Rectal smooth muscle tissue (tissue), 1 donor: ENCODE data around the gene EPB41L2.
"Not testable (repeated sequence)": the region's sequence is repeated elsewhere in the genome, so short reads cannot be mapped to it uniquely, and the experiment has no call there.

Source experiments
- H3K27ac ChIP-seq: one replicate; pipeline ENCODE4 v1.7.0; 2013; ENCODE audit warnings: low read depth, low read length, inconsistent platforms
- H3K27me3 ChIP-seq: one replicate; pipeline ENCODE4 v1.7.0; 2013; ENCODE audit warnings: low read length; ENCODE audit not compliant: control insufficient read depth, insufficient read depth
- H3K36me3 ChIP-seq: one replicate; pipeline ENCODE4 v1.7.0; 2013; ENCODE audit warnings: low read length; ENCODE audit not compliant: control insufficient read depth, insufficient read depth
- H3K4me1 ChIP-seq: one replicate; pipeline ENCODE4 v1.7.0; 2013; ENCODE audit warnings: low read length; ENCODE audit not compliant: control insufficient read depth, insufficient read depth
- H3K4me3 ChIP-seq: one replicate; pipeline ENCODE4 v1.7.0; 2013; ENCODE audit warnings: low read length
- H3K9ac ChIP-seq: one replicate; pipeline ENCODE4 v1.7.0; 2013; ENCODE audit warnings: low read length

The EPB41L2 gene

DNA sequence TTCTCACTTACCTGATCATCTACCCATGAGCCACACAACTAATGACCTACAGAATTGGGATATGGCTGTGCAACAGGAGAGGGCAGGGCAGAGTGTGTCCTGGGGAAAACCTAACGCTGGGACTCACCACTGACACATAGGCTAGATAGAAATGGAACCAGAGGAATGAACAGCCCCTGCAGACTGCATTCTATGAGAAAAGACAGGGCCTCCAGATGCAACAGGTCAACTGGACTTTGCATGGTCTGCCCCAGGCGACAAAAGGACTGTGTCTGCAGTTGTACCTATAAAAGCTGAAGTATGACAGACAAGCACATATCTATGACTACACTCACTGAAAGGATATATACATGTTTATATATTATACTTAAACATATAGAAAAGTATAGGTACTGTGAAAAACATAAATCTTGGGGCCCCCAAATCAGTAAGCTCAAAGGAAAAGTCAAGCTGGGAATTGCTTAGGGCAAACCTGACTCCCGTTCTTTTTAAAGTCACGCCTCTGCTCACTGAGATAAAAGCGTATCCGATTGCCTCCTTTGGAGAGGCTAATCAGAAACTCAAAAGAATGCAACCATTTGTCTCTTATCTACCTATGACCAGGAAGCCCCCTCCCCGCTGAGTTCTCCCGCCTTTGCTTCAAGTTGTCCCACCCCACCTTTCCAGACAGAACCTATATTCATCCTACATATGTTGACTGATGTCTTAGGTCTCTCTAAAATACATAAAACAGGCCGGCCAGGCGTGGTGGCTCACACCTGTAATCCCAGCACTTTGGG lies 68.5 kb downstream of the EPB41L2 start:
- H3K9ac ChIP-seq = no peak overlapping the region
- no peaks in the 10 kb centered on the region for H3K36me3 ChIP-seq
- no peaks in the 10 kb centered on the region for H3K27me3 ChIP-seq
- no peak overlapping the region for H3K27ac ChIP-seq
- H3K4me1 ChIP-seq = no peaks in the 10 kb centered on the region
- H3K4me3 ChIP-seq = no peak overlapping the region

- no peaks in the 10 kb centered on the region for H3K36me3 ChIP-seq
- no peak overlapping the region for H3K4me3 ChIP-seq
- H3K4me1 ChIP-seq = no peaks in the 10 kb centered on the region
- no peaks in the 10 kb centered on the region for H3K27me3 ChIP-seq
- H3K27ac ChIP-seq = no peak overlapping the region
- no peak overlapping the region for H3K9ac ChIP-seq
These were observed 69.7 kb downstream of the EPB41L2 start for GRCh38 chr6:130993292-130993765.

DNA sequence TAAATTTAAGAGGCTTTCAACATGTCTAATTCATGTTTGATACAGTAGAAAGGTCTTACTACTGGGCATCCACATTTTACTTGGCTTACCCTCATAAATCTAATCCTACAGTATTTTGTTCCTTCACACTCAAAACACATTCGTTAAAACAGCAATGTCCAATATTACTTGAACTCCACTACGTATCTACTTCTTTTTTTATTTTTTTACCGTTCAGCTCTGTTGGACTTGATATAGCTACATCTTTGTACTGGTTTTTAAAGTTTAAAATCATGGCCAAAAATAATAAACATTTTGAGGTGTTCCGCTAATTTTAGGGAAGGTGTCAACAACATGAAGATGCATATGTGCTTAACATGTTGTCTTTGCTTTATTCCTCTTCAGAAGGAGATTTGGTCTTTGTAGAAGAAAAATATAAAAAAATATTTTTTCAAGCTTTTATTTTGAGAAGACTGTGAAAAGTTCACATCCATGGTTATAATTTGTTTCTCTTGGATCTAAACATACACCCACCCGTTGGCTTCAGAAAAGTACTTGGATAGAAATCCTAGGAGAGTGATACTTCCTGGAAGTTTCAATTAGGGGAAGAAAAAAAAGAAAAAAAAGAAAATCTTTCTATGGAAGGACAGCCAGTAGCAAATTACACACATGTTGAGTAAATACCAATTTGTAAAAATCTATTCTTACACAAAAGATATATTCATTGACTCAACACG lies 71.5 kb downstream of the EPB41L2 start:
- no peaks in the 10 kb centered on the region for H3K36me3 ChIP-seq
- H3K4me1 ChIP-seq = no peaks in the 10 kb centered on the region
- no peak overlapping the region for H3K4me3 ChIP-seq
- H3K27ac ChIP-seq = no peak overlapping the region
- H3K27me3 ChIP-seq = no peaks in the 10 kb centered on the region
- no peak overlapping the region for H3K9ac ChIP-seq

DNA sequence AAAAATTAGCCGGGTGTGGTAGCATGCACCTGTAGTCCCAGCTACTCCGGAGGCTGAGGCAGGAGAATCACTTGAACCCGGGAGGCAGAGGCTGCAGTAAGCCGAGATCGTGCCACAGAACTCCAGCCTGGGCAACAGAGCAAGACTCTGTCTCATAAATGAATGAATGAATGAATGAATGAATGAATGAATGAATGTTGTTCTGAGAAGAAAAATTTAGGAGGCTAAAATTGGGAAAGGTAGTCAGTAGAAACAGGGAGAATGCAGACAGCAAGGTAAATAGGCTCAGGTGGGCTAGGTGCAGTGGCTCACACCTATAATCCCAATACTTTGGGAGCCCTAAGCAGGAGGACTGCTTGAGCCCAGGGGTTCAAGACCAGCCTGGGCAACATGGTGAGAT lies 75.5 kb downstream of the EPB41L2 start:
- not testable (repeated sequence) for H3K36me3 ChIP-seq, H3K4me3 ChIP-seq, H3K4me1 ChIP-seq, H3K27me3 ChIP-seq, H3K9ac ChIP-seq, H3K27ac ChIP-seq

- Histone ChIP-seq H3K4me3 (no peak overlapping the region), H3K36me3 (no peaks in the 10 kb centered on the region), H3K9ac (no peak overlapping the region), H3K27me3 (no peaks in the 10 kb centered on the region), H3K27ac (no peak overlapping the region), H3K4me1 (peaks cover 9% of the 10 kb centered on the region)
These were observed 77.9 kb downstream of the EPB41L2 start for GRCh38 chr6:130985115-130985514.

DNA sequence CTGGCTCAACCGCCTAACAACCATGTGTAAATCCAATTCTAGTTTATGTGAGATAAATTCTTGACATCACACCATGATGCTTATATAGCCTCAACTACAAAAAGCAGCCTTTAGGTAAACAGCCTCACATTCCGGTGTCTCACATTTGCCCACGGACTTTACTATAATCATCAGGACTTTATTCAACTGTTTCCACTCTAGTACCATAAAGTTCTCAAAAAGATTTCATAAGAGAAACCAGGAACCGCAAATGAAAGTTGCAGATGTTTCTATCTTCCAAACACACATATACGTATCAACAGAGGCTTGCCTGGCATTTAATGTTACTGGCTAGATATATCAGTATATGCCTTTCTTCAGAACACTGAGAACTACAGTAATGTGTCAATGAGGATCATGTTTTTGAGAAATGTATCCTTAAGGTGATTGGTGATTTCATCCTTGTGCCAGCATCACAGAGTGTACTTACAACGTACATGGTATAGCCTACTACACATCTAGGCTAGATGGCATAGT lies 80.0 kb downstream of the EPB41L2 start:
- H3K4me3 ChIP-seq = no peak overlapping the region
- H3K36me3 ChIP-seq = no peaks in the 10 kb centered on the region
- no peak overlapping the region for H3K27ac ChIP-seq
- peaks cover 9% of the 10 kb centered on the region for H3K4me1 ChIP-seq
- H3K27me3 ChIP-seq = no peaks in the 10 kb centered on the region
- H3K9ac ChIP-seq = no peak overlapping the region

DNA sequence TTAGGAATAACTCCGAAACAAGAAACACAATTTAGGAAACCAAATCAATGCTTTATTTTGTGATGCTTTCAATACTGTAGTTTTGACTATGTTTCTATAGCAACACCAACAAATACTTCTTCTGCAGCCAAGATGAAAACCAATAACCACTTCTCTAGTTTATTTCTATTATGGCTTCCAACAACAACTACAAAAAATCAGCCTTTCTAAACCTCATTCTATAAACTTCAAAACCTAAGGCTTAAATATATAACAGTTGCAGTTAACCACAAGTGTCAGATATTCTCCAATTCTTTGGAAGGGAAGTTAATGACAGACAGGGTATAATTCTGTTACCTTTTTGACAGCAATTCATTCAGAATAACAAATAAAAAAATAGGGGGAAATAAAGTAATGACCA lies 80.9 kb downstream of the EPB41L2 start:
- peaks cover 9% of the 10 kb centered on the region for H3K4me1 ChIP-seq
- H3K27ac ChIP-seq = no peak overlapping the region
- no peak overlapping the region for H3K4me3 ChIP-seq
- H3K9ac ChIP-seq = no peak overlapping the region
- H3K36me3 ChIP-seq = no peaks in the 10 kb centered on the region
- no peaks in the 10 kb centered on the region for H3K27me3 ChIP-seq

- Histone ChIP-seq H3K27me3 (no peaks in the 10 kb centered on the region), H3K4me1 (peaks cover 9% of the 10 kb centered on the region), H3K4me3 (no peak overlapping the region), H3K9ac (no peak overlapping the region), H3K36me3 (no peaks in the 10 kb centered on the region), H3K27ac (peak overlapping the region; percentile 17)
These were observed 81.6 kb downstream of the EPB41L2 start for GRCh38 chr6:130981409-130981808.

DNA sequence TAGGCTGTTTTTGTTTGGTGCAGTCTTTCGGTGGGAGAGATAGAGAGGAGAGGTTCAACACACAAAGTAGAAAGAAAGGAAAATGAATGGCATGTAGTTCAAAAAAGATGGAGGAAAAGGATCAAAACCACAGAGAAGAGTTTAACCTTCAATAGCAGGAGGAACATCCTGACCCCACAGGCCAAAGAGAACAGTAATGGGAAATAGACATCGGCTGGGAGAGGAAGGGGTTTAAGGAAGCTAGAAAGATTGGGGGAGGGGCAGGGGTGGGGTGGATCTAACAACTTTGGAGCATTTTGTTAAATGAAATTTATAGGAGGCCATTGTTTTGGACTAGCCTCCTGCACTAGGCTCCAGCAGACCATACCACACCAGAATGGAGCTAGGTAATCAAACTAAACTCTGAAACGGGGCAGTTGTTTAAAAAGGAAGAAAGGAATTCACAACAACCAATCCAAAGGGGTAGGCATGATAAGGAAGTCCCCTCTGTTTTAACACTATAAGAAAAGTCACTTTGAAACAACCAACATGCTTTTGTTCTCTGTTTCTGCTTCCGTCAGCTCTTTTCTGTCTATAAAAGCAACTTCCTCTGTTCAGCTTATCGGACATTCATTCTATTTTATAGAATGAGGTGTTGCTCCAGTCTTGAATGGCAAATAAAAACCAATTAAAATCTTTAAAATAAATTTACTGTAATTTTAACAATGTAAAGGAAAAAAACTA lies 82.6 kb downstream of the EPB41L2 start:
- Histone ChIP-seq H3K27me3 (no peaks in the 10 kb centered on the region), H3K4me3 (no peak overlapping the region), H3K4me1 (peaks cover 9% of the 10 kb centered on the region), H3K27ac (no peak overlapping the region), H3K36me3 (no peaks in the 10 kb centered on the region), H3K9ac (no peak overlapping the region)

DNA sequence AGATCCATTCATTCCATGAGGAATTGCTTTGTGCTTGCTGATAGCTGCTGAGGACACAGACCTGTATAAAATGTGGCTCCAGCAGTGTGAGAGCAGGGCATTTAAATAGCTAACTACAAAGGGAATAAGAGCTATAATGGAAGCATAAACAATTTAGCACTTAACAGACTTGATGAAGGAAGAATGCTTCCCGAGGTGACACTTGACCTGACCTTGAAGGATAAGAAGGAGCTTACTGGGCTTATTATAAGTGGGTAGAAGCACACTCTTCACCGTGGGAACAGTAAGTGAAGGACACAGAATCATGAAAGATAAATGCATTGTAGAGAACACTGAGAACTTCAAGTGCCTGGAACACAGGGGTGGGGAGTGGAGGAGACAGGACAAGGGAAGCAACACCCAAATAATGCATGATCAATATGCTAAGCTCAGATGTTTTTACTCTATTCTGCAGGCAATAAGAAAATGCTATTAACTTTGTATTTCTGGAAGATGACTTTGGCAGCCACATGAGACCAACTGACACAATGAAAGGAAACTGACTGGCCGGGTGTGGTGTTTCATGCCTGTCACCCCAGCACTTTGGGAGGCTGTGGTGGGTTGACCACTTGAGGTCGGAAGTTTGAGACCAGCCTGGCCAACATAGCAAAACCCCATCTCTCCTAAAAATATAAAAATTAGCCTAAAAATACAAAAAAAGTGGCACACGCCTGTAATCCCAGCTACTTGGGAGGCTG lies 84.2 kb downstream of the EPB41L2 start:
- Histone ChIP-seq H3K27ac (no peak overlapping the region), H3K36me3 (no peaks in the 10 kb centered on the region), H3K4me3 (no peak overlapping the region), H3K9ac (no peak overlapping the region), H3K27me3 (no peaks in the 10 kb centered on the region), H3K4me1 (peaks cover 9% of the 10 kb centered on the region)

- no peaks in the 10 kb centered on the region for H3K36me3 ChIP-seq
- no peak overlapping the region for H3K9ac ChIP-seq
- peaks cover 9% of the 10 kb centered on the region for H3K4me1 ChIP-seq
- H3K4me3 ChIP-seq = no peak overlapping the region
- H3K27ac ChIP-seq = no peak overlapping the region
- no peaks in the 10 kb centered on the region for H3K27me3 ChIP-seq
These were observed 84.9 kb downstream of the EPB41L2 start for GRCh38 chr6:130978180-130978579.

DNA sequence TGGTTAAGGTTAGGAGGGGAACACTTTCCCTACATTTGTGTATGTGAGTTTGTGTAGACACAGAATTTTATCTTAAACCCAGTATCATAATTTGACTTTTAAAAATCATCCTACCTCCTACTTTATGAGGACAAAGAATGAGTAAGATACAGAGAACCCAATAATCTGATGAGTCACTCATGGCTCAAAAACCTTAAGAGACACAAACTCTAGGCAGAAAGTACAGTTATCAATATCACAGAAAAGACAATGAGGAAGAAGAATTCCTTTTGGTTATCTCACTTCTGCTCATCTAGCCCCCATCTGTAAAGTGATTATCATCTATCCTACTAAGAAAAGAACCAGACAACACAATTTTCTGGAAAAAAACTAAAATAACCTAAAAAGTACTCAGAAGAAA lies 87.7 kb downstream of the EPB41L2 start:
- no peaks in the 10 kb centered on the region for H3K36me3 ChIP-seq
- no peak overlapping the region for H3K4me3 ChIP-seq
- H3K9ac ChIP-seq = no peak overlapping the region
- no peaks in the 10 kb centered on the region for H3K4me1 ChIP-seq
- H3K27ac ChIP-seq = no peak overlapping the region
- H3K27me3 ChIP-seq = no peaks in the 10 kb centered on the region
